C4-2B (cell line): ENCODE data around the gene PLOD2.

Experiments
- H3K27ac ChIP-seq: fragments of 450-650 bp; 2 replicates; pipeline ENCODE4 v1.5.1; 2017
- CTCF ChIP-seq: fragments of 450-650 bp; conservative IDR thresholded peaks from 2 replicates; pipeline ENCODE4 v1.5.1; 2017; ENCODE audit warnings: mild to moderate bottlenecking
- ZFX ChIP-seq: fragments of 450-650 bp; IDR thresholded peaks from 2 replicates; pipeline ENCODE4 v1.6.1; 2017

Gene PLOD2

DNA sequence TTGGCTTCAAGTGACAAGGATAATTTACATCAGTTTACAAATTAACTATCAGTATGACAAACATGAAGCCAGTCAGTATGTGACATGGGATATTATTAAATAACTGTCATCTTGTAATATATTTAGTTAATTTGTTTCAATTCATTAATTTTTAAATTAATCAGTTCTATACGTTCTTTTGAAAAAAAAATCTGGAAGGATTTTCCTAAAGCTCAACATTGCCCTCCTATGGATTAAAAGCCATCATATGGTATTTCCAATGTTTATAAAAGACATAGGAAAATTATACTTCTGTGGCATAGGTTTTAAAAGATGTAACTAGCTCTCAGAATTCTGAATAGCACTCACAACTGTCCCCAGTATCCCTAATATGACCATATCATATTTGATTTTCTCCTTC is 134.4 kb downstream of the PLOD2 start:
- no peak overlapping the region for H3K27ac ChIP-seq
- TF ChIP-seq CTCF (peak; percentile 64), ZFX (no peak)

DNA sequence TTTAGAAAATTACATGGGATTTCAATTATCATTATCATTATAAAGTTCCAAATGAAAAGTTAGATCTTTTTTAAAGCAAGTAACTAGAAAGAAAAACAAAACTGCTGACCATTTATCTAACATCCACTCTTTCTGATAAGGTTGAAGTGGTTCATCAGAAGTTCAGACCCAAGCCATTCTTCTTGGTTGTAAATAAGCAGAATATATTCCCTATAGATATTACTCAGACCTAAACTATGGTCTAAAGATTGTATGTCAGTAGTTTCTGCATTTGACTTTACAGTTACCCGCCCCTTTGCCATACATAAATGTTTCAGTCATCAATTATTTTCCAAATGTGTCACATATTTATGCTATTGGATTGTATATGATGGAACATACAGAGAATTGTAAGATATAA is 136.7 kb downstream of the PLOD2 start:
- H3K27ac ChIP-seq = no peak overlapping the region
- TF ChIP-seq CTCF (no peak), ZFX (no peak)

- H3K27ac ChIP-seq = no peak overlapping the region
- TF ChIP-seq CTCF = peak; percentile 24
- no peak for TF ChIP-seq ZFX
Measured at GRCh38 chr3:146020969-146021368, 140.0 kb downstream of the PLOD2 start.

DNA sequence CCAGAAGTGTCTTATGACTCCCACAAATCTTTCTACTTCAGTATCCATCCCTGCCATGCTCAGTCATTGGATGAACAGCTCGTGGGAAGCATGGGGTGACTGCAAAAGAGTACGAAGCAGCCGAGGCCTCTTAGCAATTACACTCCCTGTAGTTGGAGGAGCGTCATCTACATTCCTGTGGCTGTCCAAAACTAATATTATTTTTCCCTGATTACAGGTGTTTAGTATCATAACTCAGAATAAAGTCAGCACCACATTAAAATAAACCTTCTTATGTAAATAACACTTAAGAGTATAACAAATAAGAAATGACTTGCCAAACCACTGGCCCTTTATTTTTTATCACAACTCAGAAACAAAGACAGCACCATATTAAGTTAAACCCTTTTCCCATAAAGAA is 141.5 kb downstream of the PLOD2 start:
- TF ChIP-seq ZFX (no peak), CTCF (no peak)

More for the DNA sequence above, 141.5 kb downstream of the PLOD2 start:
- H3K27ac ChIP-seq = no peak overlapping the region
